Neutrophil (primary cell): ENCODE results near the gene TMEM92.

Source experiments
- H3K27ac ChIP-seq: fragments of 200-600 bp; sonication (generic); 2 replicates; pipeline ENCODE4 v1.5.1; 2016; ENCODE audit warnings: mild to moderate bottlenecking, moderate library complexity
- H3K27me3 ChIP-seq: fragments of 200-600 bp; sonication (generic); 2 replicates; pipeline ENCODE4 v1.6.0; 2016; ENCODE audit warnings: mild to moderate bottlenecking
- H3K36me3 ChIP-seq: fragments of 200-600 bp; sonication (generic); 2 replicates; pipeline ENCODE4 v1.5.1; 2017
- H3K4me1 ChIP-seq, 2 experiments: fragments of 200-600 bp in 1 of 2; sonication (generic) in 1 of 2; 1 replicate in 1 of 2; 2 replicates in 1 of 2; pipeline versions ENCODE4 v1.5.1 to v1.6.1; 2013 to 2016; ENCODE audit warnings: low read depth in 1 of 2, low read length in 1 of 2, mild to moderate bottlenecking in 1 of 2, moderate library complexity in 1 of 2; ENCODE audit not compliant: control insufficient read depth in 1 of 2, insufficient read depth in 1 of 2
- H3K4me3 ChIP-seq, 2 experiments: fragments of 200-600 bp in 1 of 2; sonication (generic) in 1 of 2; 1 replicate in 1 of 2; 2 replicates in 1 of 2; pipeline ENCODE4 v1.5.1; 2013 to 2016; ENCODE audit warnings: low read depth in 1 of 2, low read length in 1 of 2, mild to moderate bottlenecking in 1 of 2, moderate library complexity in 1 of 2
- H3K9me3 ChIP-seq: fragments of 200-600 bp; sonication (generic); 2 replicates; pipeline ENCODE4 v1.5.1; 2016
- TF ChIP-seq, protein P1 (sequence below): fragments of 200-600 bp; sonication (generic); IDR thresholded peaks from 2 replicates; pipeline ENCODE4 v1.5.1; 2016; ENCODE audit warnings: antibody characterized with exemption

The TMEM92 gene

DNA sequence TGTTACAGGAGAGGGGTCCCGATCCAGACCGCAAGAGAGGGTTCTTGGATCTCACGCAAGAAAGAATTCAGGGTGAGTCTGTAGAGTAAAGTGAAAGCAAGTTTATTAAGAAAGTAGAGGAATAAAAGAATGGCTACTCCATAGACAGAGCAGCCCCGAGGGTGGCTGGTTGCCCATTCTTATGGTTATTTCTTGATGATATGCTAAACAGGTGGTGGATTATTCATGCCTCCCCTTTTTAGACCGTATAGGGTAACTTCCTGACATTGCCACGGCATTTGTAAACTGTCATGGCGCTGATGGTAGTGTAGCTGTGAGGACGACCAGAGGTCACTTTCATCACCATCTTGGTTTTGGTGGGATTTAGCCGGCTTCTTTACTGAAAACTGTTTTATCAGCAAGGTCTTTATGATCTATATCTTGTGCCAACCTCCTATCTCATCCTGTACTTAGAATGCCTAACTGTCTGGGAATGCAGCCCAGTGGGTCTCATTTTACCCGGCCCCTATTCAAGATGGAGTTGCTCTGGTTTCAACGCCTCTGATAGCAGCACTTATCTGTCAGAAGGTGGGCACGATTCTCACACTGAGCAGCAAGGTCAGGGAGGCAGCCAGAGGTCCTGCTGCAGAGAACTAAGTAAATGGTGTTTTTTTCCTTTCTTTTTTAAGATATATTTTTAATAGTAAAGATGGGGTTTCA lies 45.2 kb downstream of the TMEM92 start:
- Histone ChIP-seq H3K4me3 (no peak overlapping the region), H3K9me3 (no peaks in the 10 kb centered on the region), H3K4me1 (no peaks in the 10 kb centered on the region), H3K36me3 (no peaks in the 10 kb centered on the region), H3K27me3 (peaks cover 7% of the 10 kb centered on the region), H3K27ac (no peak overlapping the region)
- TF ChIP-seq, protein P1, sequence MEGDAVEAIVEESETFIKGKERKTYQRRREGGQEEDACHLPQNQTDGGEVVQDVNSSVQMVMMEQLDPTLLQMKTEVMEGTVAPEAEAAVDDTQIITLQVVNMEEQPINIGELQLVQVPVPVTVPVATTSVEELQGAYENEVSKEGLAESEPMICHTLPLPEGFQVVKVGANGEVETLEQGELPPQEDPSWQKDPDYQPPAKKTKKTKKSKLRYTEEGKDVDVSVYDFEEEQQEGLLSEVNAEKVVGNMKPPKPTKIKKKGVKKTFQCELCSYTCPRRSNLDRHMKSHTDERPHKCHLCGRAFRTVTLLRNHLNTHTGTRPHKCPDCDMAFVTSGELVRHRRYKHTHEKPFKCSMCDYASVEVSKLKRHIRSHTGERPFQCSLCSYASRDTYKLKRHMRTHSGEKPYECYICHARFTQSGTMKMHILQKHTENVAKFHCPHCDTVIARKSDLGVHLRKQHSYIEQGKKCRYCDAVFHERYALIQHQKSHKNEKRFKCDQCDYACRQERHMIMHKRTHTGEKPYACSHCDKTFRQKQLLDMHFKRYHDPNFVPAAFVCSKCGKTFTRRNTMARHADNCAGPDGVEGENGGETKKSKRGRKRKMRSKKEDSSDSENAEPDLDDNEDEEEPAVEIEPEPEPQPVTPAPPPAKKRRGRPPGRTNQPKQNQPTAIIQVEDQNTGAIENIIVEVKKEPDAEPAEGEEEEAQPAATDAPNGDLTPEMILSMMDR, result no peak

DNA sequence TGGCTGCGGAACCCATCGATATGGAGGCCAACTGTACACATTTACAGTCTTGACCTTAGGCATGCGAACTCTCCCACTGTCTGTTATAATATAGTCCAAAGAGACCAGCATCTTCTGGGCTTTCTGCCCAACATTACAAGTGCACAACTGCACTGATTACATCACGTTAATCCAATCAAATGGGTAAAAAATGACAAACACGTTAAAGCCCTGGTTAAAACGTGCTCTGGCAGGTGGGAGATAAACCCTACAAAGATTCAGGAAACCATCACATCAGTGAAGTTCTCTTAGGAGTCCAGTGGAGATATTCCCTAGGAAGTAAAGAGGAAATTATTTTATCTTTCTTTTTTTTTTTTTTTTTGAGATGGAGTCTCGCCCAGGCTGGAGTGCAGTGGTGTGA lies 48.0 kb downstream of the TMEM92 start:
- no peaks in the 10 kb centered on the region for H3K36me3 ChIP-seq
- H3K27ac ChIP-seq, result no peak overlapping the region
- H3K4me1 ChIP-seq, result no peaks in the 10 kb centered on the region
- TF ChIP-seq, protein P1, result no peak
- no peaks in the 10 kb centered on the region for H3K9me3 ChIP-seq
- peaks cover 2% of the 10 kb centered on the region for H3K27me3 ChIP-seq
- no peak overlapping the region for H3K4me3 ChIP-seq

DNA sequence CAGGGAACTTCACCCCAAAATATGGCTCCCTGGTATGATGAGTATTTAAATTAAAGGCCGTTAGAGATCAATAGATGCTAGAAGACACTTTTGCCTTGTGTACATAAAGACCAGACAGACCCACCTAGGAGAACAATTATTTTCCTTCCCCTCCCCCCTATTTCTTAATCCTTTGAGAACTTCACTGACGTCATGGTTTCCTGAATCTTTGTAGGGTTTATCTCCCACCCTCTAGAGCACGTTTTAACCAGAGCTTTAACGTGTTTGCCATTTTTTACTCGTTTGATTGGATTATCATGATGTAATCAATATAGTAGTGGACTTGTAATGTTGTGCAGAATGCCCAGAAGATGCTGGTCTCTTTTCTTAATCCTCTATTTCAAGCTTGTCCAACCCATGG lies 48.8 kb downstream of the TMEM92 start:
- TF ChIP-seq, protein P1, result no peak
- Histone ChIP-seq H3K4me1 (no peaks in the 10 kb centered on the region), H3K27ac (no peak overlapping the region), H3K36me3 (no peaks in the 10 kb centered on the region), H3K27me3 (no peaks in the 10 kb centered on the region), H3K9me3 (no peaks in the 10 kb centered on the region), H3K4me3 (no peak overlapping the region)

DNA sequence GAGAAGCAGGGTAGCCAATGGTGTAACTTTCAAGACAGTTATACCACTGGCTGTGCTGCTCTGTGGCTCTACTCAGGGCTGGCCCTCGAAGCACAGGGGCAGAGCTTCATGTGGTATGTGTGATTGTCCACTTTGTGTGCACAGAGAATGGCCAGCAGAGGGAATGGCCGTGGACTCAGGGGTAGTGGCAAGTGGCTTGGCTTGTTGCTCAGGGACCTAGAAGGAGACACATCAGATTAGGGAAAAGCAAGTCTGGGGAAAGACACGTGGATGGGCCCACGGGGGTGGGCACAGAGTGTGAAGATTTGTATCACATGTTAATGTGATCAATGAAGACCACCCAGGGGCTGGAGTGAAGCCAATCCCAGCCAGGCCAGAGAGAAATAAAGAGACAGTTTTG lies 51.6 kb downstream of the TMEM92 start:
- no peak overlapping the region for H3K4me3 ChIP-seq

DNA sequence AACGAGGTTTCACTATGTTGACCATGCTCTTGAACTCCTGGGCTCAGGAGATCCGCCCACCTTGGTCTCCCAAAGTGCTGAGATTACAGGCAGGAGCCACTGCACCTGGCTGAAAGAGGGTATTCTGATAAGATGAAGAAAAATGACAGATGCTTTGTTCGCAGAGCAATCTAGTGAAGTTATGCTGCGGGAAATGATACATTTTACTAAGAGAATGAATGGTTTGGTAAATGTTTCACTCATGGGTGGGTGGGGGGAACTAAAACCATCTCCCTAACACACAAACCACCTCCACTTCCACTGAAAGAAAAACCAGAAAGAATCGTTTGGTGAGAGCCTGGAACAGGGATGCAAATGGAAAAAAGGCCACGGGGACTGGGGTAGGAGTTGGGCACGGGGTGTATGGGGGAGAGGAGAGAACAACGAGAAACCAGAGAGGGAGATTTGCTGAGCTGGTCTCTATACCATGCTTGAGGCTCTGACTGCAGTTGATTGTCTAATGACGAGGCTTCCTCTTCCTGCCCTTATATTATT lies 52.6 kb downstream of the TMEM92 start:
- Histone ChIP-seq H3K36me3 (no peaks in the 10 kb centered on the region), H3K9me3 (no peaks in the 10 kb centered on the region), H3K4me1 (no peaks in the 10 kb centered on the region), H3K4me3 (no peak overlapping the region), H3K27me3 (peaks cover 13% of the 10 kb centered on the region), H3K27ac (no peak overlapping the region)
- TF ChIP-seq, protein P1, result no peak

More for the DNA sequence above, 51.6 kb downstream of the TMEM92 start:
- Histone ChIP-seq H3K27me3 (peaks cover 3% of the 10 kb centered on the region), H3K36me3 (no peaks in the 10 kb centered on the region), H3K4me1 (no peaks in the 10 kb centered on the region), H3K27ac (no peak overlapping the region), H3K9me3 (no peaks in the 10 kb centered on the region)
- TF ChIP-seq, protein P1, result no peak
